SIG-M5 treated with dmso at 0.1 percent for 504 hours (cell line): ENCODE measurements around the gene BCL3.

ENCODE experiments used
- DNase-seq: peaks from one replicate; lab custom pipeline; 2025; ENCODE audit not compliant: unreplicated experiment; lab: John Stamatoyannopoulos, UW

The BCL3 gene

GRCh38 chr19:44785271-44785670 lies 36.8 kb downstream of the BCL3 start:
- DNase-seq = no peak

- DNase-seq = no peak
Observed at GRCh38 chr19:44785993-44786392, 37.5 kb downstream of the BCL3 start.

GRCh38 chr19:44788971-44789370 lies 40.5 kb downstream of the BCL3 start:
- no peak for DNase-seq

- DNase-seq = peak; percentile 4
Observed at GRCh38 chr19:44789943-44790483, 41.5 kb downstream of the BCL3 start.

- DNase-seq = no peak
Observed at GRCh38 chr19:44792281-44792680, 43.8 kb downstream of the BCL3 start.

GRCh38 chr19:44794610-44795009 lies 46.1 kb downstream of the BCL3 start:
- DNase-seq = no peak

GRCh38 chr19:44795398-44795987 lies 47.0 kb downstream of the BCL3 start:
- DNase-seq = no peak

- peak; percentile 4 for DNase-seq
Observed at GRCh38 chr19:44796701-44797115, 48.2 kb downstream of the BCL3 start.

GRCh38 chr19:44799627-44800346 lies 51.3 kb downstream of the BCL3 start:
- no peak for DNase-seq

GRCh38 chr19:44800461-44800860 lies 52.0 kb downstream of the BCL3 start:
- DNase-seq = peak; percentile 71

- peak; percentile 15 for DNase-seq
Observed at GRCh38 chr19:44803442-44804428, 55.2 kb downstream of the BCL3 start.

- no peak for DNase-seq
Observed at GRCh38 chr19:44806291-44806690, 57.8 kb downstream of the BCL3 start.

GRCh38 chr19:44807162-44807561 lies 58.7 kb downstream of the BCL3 start:
- peak; percentile 21 for DNase-seq

- peak; percentile 13 for DNase-seq
Observed at GRCh38 chr19:44807652-44808462, 59.3 kb downstream of the BCL3 start.

- no peak for DNase-seq
Observed at GRCh38 chr19:44808463-44809371, 60.2 kb downstream of the BCL3 start, which contains the start of gene BCAM. BCAM (plus strand) TSS chr19:44809103; CDS start chr19:44809125, 22 bp downstream.
